NK-92 (cell line): Measurements from ENCODE around the gene C5orf47.

Experiments used
- DNase-seq: peaks from one replicate; lab custom pipeline; 2025; ENCODE audit not compliant: unreplicated experiment; lab: John Stamatoyannopoulos, UW

Gene C5orf47, protein sequence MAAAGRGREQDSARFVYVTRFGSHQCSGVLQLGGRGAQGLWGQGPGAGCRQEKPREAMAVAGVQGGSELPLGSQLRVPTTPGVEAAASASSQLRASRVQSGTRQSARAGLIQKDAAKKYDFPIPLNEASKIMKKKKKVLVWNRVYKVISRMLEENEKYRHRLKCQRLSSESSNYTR

DNA sequence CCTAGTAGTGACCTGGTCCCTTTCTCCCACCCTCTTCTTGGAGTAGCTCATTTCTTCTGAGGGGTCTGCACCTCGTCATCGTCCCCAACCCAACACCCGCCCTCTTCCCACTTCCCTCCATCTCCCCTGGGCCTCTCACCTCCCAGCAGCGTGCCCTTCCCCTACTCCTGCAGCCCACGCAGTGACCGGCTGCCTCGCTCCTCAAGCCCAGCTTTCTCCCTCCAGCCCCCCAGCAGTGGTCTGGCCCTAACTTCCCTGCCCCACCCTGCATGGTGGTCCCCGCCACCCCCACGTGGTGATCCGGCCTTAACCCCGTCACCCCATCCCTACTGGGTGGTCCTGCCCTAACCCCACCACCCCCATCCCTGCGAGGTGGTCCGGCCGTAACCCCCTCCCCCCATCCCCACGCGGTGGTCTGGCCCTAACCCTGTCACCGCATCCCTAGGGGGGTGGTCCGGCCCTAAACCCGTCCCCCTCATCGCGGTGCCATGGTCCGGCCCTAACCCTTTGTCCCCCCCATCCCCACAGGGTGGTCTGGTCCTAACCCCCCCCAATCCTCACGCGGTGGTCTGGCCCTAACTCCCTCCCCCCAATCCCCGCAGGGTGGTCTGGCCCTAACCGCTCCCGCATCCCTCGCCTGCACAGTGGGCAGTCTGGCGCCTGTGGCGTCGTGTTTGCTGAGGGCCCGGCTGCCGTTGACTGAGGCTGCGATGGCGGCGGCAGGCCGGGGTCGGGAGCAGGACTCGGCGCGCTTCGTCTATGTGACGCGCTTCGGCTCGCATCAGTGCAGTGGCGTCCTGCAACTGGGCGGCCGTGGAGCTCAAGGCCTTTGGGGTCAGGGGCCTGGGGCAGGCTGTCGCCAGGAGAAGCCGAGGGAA lies at the start of gene C5orf47:
C5orf47 (plus strand) TSS at position 617 of the 878 bp plus-strand sequence; CDS start at position 711, 94 bp downstream.
- DNase-seq = no peak

DNA sequence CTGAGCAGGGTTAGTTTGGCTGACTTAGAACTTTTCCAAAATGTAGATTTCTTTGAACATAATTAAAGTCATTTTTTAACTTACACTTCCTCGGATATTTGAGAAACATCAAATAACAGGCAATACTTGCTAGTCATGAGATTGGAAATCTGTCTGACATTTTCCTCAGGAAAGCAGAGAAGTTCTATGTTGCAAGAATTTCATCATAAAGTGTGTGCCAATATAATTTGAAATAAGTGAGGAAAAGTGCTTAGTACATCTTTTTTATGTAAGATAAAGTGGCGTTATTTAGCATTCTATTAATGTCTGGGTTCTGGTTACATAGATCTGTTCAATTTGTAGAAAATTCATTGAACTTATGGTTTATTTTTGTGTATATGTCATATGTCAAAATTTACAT lies 48.7 kb upstream of the C5orf47 start:
- no peak for DNase-seq

DNA sequence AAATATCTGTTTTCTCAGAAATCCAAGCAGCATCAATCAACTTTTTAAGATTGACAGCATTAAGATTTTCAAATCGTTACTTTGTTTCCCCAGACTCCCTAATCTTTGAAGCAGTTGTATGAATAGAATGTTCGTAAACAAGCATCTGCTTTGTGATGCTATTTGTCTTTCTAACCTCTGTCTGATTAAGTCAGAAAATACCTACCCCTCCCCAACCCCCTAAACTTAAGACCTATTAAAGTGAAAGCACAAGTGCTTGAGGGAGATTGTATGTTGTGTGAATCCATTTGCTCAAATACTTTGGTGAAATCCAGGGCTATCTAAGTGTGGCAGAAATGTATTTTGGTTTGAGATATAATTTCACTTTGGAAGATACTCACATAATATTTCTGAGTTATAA lies 47.9 kb upstream of the C5orf47 start:
- DNase-seq = no peak

DNA sequence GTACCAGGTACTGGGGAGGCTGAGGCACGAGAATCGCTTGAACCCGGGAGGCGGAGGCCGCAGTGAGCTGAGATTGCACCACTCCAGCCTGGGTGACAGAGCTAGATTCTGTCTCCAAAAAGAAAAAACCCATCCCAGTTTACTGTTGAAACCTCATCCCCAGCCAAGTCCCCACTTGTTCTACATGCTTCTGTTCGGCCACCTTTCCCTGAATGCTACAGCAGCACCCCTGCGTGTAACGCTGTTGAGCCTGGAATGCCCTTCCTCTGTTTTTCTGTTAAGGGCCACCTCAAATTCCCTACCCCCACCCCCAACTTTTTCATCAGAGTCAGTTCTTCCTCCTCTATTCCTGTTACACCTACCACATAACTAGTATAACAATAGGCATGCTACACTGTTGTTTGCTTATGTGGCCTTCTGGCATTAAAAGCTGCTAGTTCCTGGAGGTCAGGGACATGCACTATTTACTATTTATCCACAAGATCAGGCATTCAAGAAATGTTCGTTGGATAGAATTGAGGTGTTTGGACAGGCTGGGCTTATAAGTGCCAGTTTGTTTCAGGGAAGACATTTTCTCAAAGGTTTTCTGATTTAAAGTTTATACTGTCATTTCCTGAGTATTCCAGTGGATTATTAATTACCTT lies 47.1 kb upstream of the C5orf47 start:
- DNase-seq = no peak

DNA sequence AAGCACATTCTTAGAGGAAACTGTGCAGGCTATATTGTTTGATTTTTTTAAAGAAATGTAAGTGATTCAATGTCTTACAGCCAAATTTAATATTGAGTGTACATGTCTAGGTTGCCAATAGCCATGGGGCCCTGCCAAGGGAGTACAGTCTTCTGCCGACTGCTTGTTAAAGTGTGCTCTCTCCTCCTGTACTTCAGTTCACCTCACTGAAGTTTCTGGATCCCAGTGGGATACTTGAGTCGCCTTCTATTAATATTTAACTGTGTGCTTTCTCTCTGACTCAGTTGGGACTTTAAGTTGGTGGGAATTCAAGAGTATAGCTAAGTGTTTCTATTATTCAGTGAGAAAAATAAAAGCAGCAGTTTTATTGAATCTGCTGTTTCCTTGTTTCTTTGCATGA lies 44.5 kb upstream of the C5orf47 start:
- DNase-seq = no peak

DNA sequence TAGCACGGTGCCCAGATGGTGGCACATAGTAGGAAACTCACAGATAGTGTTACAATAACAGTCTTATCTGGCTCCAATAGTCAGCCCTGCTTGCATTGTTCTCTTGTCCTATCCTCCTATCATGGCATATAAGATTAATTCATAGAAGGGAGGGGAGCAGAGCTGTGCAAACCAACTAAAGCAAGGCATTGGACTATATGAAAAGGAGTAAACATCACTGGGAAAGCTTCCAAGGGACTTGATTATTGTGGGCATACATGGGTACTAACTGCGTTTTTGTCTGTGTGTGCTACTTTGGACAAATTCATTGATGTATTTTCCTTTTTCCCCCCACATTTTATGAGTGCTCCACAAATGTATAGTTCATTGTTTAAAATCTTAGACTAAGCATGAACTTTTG lies 43.8 kb upstream of the C5orf47 start:
- DNase-seq = no peak

DNA sequence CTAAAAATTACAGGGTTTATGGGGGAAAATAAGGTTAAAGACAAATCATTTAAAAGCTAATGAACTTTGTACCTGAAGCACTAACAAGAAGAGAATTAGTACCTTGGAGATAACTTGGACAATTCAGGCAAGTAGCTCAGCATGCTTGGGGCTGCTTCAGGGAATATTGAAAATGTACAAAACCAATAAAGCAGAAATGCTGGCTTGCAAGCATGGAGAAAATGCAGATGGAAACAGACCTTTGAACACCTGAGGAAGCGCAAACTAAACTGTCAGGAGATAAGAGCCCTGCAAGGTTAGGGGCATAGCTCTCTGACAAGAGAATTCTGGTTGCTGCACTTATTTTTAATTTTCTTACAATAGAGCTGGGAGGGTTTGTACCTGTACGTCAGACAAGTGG lies 42.6 kb upstream of the C5orf47 start:
- DNase-seq = no peak

DNA sequence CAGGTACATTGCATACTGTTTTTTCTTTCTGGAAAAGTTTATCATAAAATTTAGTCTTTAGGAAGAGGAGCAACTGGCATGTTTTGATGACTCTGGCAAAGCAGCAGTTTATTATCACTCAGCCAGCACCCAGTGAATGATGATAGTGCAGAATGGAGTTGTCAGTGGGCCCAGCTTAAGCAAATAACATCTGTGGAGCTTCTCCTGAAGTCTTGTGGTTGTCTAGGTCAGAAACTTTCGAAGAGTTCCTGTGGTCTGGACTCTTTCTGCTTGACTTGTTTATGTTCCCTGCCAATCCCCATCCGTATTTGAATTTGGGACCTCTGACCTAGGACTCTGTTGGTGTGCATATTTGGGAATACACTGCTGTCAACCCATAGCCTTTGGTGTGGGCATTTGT lies 38.1 kb upstream of the C5orf47 start:
- DNase-seq = no peak

DNA sequence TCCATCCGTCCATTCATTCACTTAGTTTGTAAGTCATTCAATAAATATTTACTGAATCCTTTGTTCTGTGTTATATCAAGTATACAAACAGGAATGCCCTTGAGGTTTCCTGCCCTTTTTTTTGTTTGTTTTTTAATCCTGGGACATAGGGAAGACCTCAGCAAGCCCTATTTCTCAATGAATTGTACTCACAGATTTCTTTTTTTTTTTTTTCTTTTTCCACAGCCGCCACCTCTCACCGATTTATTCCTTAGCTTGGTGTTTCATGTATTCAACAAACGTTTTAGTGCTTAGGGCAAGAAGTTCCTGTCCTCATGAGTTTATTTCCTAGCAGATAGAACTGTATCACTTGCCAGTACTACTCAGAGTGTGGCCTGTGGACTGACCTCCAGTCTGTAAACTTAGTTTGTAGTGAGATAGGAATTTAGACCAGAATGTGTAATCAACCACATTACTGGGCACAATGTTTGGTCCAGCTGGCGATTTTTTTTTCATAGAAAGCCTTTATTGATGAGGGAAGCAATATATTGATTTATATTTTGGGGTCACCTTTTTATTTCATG lies 35.4 kb upstream of the C5orf47 start:
- no peak for DNase-seq

DNA sequence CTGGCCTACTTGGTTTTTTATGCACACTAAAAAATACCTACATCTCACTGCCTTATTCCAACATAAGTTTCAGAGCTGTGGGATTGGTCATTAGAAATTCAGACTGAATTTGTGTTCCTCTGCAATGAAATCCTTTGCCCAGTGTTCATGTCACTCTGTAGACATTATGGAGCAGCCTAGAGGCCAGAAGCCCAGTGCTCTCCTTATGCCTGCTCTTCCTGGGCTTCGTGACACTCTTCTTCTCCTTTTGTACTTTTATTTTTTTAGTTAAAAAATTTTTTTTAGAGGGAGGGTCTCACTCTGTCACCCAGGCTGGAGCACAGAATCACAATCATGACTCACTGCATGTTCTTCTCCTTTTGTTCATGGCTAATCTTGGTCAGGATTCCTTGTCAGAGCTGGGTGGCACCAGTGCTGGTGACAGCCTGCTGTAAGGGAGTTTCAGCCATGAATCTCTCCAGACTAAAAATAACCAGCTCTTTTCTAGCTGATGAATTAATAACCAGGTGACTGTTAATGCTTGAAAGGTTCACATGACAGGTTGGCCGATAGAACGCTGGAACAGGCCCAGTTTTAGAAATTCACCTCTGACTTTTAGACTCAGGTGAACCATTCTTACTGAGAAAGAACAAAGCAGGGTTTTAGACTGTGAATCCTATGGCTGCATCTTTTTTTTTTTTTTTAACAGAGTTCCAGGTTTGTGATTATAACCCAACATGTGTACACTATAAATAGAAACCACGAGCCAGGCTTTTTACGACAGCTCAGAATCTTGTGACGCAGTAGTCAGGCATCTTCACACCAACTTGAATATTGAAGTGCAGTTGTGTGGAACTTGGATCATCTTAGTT lies 34.1 kb upstream of the C5orf47 start:
- no peak for DNase-seq

DNA sequence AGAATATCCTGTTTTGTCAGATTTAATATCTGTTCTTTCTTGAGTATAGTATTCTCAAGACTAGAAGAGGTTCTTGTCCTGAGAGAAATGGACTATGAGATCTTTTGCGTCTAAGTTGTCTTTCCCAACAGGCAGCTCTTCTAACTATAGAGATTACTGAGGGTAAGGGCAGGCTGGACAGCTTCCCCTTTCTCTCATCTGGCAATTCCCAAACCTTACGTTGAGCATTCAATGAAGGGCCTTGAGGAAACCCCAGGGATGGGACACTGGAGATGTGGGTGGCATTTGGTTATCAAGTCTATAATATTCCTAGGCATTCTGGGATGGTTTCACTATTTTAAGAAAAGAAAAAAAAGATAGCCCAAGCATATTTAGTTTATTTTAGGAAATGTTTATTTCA lies 28.0 kb upstream of the C5orf47 start:
- DNase-seq = no peak

DNA sequence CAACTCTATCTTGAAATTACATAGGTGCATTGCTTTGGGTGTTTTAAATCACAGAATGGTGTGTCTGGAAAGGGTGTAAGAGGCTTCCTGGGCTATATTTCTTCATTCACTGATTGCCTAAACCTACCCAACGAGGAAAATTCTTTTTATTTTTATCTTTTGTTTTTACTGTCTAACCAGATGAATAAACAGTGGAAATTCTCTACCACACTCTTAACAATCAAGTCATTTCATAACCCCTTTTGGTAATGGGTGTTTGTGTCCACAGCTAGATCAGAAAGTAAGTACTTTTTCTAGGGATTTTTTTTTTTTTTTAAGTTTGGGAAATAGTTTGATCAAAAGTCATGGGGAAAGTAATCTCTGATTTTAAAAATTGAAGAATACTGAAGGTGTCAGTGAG lies 27.6 kb upstream of the C5orf47 start:
- DNase-seq = no peak

DNA sequence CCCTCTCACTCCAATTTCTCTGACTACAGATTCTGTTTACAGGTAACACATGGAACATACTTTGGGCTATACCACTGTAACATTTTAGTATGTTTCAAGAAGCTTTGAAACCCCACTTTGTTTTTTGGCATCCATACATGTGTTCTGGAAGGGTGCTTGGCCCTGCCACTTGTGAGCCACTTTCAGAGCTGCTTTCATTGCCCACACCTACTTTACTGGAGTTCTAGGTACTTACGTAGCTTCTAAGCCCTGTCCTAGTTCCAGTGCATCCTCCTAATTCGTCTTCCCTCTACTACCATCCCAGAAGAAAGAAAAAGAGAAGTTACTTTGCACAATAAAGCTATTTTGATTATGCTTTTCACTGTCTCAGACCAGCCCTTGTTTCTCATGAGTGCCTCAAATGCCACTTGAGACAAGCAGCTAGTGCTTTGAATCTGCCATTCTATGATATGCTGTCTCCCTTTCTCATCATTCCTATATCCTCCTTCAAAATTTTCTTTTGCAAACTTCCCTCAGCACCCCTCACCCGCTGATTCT lies 26.5 kb upstream of the C5orf47 start:
- DNase-seq = no peak

DNA sequence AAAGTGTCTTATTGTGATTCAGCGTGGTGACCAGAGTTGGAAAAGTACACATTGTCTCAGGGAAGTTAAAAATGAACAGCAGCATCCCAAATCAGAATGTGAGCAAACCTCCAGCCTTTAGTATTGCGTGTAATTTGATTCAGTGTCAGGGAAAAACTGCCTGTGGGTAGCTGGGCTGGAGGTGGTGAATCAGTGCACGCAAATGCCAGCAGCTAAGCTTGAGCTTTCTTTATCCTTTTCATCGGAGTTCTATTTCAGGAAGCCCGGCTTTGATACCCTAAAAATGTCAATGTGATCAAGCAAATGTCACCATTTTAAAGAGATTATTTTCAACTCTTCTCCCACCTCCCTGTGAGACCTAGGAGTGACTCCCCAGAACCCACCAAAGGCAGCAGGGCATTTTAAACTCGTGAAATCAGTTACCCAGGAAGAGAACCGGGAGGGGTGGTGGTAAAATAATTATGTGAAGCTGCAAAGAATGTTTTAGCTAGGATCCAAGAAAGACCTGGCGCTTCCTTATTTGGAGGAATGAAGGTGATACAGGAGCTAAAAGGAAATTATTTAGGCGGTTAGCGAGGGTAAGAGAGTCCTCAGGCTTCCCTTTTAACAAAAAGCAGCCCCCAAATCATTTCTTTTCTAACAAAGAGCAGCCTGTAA lies 25.7 kb upstream of the C5orf47 start:
- DNase-seq = no peak

DNA sequence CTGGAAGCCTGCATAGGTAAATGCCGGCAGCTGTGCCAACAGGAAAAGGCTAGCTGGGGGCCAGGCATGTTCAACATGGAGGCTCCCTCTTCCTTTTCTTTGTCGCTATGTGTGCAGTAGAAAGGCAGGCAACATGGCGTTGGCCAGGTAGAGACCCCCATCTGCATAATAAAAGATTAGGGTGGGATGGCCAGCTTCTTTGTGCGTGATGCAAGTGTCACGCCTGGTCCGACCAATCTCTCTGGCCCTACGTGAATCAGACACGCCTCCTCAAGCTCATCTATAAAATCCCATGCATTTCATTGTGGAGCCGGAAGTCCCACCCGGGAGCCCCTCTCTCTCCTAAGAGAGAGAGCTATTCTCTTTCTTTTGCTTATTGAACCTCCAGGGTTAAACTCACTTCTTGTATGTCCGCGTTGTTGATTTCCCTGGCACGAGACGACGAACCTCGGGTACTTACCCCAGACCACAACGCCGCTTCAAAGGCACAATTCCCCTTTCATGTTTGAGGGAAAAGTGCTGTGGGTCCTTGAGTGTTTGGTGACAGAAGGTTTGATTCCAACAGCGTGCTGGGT lies 25.0 kb upstream of the C5orf47 start:
- no peak for DNase-seq

DNA sequence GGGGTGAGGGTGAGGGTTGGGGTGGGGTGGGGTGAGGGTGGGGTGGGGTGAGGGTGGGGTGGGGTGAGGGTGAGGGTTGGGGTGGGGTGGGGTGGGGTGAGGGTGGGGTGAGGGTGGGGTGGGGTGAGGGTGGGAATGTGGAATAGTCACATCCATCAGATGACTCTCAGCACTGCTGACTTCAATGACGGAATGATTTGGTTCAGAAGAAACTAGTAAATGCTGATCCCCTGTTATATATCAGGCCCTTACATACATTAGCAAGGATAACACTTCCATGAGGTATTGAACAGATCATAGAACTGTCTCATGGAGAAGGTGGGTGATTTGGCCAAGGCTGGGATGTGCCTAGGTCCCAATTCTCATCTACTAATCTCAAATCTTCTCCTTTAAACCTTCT lies 24.5 kb upstream of the C5orf47 start:
- DNase-seq = no peak

DNA sequence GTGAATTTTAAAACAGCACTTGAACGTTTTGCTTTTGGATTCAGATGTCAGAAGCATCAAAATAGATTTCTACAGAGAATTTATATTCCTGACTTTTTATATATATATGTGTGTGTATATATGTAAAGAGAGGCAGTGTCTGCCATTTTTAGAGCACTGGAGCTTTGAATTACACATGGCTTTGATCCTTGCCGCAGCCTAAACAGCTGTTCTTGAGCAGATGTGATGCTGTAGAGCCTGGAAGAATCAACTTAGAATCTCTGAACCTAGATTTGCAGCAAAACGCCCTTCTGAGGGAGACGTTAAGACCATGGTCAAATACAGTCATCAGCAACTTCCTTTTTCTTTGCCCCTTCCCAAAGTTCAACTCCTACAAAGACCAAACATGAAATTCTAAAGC lies 21.7 kb upstream of the C5orf47 start:
- DNase-seq = no peak

DNA sequence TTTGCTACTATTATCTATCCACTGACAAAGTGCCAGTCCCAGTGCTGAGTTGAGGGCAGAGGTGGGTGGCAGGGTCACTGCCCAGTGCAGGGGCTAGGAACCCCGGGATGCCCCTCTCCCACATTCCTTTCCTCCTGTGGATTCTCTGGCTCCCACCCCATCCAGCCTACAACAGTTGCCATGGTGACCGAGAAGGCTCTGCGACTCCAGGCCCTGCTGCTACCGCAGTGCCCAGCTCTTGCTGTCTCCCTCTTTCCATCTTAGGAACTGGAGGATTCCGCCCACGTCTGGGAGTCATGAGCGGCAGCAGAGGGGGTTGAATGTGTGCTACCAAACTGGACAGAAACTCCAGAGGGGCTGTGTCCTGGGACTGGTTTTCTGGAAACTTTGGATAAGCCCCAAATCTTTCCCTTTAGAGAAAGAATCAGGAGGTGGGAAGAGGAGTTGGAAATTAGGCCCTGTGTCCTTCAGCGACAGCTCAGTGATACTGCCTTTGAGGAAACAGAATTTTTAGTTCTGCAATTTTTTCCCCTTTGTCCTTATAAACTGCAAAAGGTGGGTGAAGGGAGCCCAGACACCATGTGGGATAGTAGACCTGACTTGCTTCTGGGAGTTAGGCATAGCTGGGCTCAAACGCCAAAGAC lies 20.7 kb upstream of the C5orf47 start:
- no peak for DNase-seq
